Measurements from ENCODE around the gene MC2R. TPM values are rescaled to one million over a fixed set of nuclear protein-coding genes. Genes with fewer than 3 reads are reported as not detected.

MC2R gene
- polyA plus RNA-seq, 1 donor from 2014 or later = not detected

- Histone ChIP-seq H3K4me3 (ENCODE audit: low read length) (no peak overlapping the region), H3K9ac (ENCODE audit: low read length) (no peak overlapping the region), H3K27ac (ENCODE audit: low read length) (no peak overlapping the region), H3K36me3 (ENCODE audit: insufficient read depth, low read length) (no peaks in the 10 kb centered on the region), H3K79me2 (replicated peaks; ENCODE audit: insufficient read depth, low read length) (no peaks in the 10 kb centered on the region), H3K27me3 (ENCODE audit: insufficient read depth, low read depth, low read length) (no peaks in the 10 kb centered on the region), H3K4me2 (ENCODE audit: low read length) (no peak overlapping the region), H2AFZ (ENCODE audit: low read depth, low read length) (no peak overlapping the region), H3F3A (ENCODE audit: insufficient read depth, low read length, poor library complexity, severe bottlenecking) (no peaks in the 10 kb centered on the region), H4K20me1 (ENCODE audit: insufficient read depth) (no peaks in the 10 kb centered on the region), H3K9me3 (ENCODE audit: low read length) (no peaks in the 10 kb centered on the region), H3K9me2 (ENCODE audit: insufficient read depth, low read length) (no peaks in the 10 kb centered on the region)
- no peak for TF ChIP-seq TAF1 (IDR thresholded peaks at IDR 0.05; ENCODE audit: low read depth)
- TF ChIP-seq, protein P1, sequence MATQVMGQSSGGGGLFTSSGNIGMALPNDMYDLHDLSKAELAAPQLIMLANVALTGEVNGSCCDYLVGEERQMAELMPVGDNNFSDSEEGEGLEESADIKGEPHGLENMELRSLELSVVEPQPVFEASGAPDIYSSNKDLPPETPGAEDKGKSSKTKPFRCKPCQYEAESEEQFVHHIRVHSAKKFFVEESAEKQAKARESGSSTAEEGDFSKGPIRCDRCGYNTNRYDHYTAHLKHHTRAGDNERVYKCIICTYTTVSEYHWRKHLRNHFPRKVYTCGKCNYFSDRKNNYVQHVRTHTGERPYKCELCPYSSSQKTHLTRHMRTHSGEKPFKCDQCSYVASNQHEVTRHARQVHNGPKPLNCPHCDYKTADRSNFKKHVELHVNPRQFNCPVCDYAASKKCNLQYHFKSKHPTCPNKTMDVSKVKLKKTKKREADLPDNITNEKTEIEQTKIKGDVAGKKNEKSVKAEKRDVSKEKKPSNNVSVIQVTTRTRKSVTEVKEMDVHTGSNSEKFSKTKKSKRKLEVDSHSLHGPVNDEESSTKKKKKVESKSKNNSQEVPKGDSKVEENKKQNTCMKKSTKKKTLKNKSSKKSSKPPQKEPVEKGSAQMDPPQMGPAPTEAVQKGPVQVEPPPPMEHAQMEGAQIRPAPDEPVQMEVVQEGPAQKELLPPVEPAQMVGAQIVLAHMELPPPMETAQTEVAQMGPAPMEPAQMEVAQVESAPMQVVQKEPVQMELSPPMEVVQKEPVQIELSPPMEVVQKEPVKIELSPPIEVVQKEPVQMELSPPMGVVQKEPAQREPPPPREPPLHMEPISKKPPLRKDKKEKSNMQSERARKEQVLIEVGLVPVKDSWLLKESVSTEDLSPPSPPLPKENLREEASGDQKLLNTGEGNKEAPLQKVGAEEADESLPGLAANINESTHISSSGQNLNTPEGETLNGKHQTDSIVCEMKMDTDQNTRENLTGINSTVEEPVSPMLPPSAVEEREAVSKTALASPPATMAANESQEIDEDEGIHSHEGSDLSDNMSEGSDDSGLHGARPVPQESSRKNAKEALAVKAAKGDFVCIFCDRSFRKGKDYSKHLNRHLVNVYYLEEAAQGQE (IDR thresholded peaks at IDR 0.05; ENCODE audit: borderline replicate concordance) = no peak
- no peak for TF ChIP-seq EP300 (conservative IDR thresholded peaks at IDR 0.05; ENCODE audit: poor library complexity, severe bottlenecking)
- TF ChIP-seq EZH2 (IDR thresholded peaks at IDR 0.05; ENCODE audit: borderline replicate concordance, insufficient read depth, low read length, poor library complexity, severe bottlenecking) = no peak
- no peak for TF ChIP-seq SMC3 (conservative IDR thresholded peaks at IDR 0.05; ENCODE audit: poor library complexity)
- TF ChIP-seq POLR2AphosphoS5 (IDR thresholded peaks at IDR 0.05) = no peak
- TF ChIP-seq RAD21 (conservative IDR thresholded peaks at IDR 0.05) = no peak
- TF ChIP-seq MXI1 (conservative IDR thresholded peaks at IDR 0.05; ENCODE audit: poor library complexity, severe bottlenecking) = no peak
- TF ChIP-seq, protein P2, sequence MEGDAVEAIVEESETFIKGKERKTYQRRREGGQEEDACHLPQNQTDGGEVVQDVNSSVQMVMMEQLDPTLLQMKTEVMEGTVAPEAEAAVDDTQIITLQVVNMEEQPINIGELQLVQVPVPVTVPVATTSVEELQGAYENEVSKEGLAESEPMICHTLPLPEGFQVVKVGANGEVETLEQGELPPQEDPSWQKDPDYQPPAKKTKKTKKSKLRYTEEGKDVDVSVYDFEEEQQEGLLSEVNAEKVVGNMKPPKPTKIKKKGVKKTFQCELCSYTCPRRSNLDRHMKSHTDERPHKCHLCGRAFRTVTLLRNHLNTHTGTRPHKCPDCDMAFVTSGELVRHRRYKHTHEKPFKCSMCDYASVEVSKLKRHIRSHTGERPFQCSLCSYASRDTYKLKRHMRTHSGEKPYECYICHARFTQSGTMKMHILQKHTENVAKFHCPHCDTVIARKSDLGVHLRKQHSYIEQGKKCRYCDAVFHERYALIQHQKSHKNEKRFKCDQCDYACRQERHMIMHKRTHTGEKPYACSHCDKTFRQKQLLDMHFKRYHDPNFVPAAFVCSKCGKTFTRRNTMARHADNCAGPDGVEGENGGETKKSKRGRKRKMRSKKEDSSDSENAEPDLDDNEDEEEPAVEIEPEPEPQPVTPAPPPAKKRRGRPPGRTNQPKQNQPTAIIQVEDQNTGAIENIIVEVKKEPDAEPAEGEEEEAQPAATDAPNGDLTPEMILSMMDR (IDR thresholded peaks at IDR 0.05; ENCODE audit: poor library complexity, severe bottlenecking) = no peak
These were observed 36.5 kb downstream of the MC2R start for GRCh38 chr18:13878857-13879256.

DNA sequence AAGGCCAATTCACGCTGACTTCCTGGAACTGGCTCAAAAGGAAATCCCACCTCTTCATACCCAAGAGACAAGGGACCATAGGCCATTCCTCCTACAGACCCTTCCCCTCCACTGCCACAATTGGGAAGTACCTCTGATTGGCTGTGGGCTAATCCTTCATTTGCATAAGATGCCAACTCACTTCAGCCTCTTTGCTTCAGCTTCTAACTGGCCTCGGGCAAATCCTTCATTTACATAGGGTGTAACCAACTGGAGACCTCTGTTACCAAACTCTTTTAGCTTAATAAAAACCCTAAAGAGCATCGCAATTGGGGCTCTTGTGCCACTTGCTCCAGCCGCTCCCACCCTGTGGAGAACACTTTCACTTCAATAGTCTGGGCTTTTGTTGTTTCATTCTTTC, 38.2 kb downstream of the MC2R start:
- Histone ChIP-seq H3K4me3 (ENCODE audit: low read length) (no peak overlapping the region), H3F3A (ENCODE audit: insufficient read depth, low read length, poor library complexity, severe bottlenecking) (no peaks in the 10 kb centered on the region), H3K27ac (ENCODE audit: low read length) (no peak overlapping the region), H3K36me3 (ENCODE audit: insufficient read depth, low read length) (no peaks in the 10 kb centered on the region), H3K9ac (ENCODE audit: low read length) (no peak overlapping the region), H3K79me2 (replicated peaks; ENCODE audit: insufficient read depth, low read length) (no peaks in the 10 kb centered on the region), H3K9me3 (ENCODE audit: low read length) (no peaks in the 10 kb centered on the region), H3K9me2 (ENCODE audit: insufficient read depth, low read length) (no peaks in the 10 kb centered on the region), H4K20me1 (ENCODE audit: insufficient read depth) (no peaks in the 10 kb centered on the region), H3K4me2 (ENCODE audit: low read length) (no peak overlapping the region), H3K27me3 (ENCODE audit: insufficient read depth, low read depth, low read length) (no peaks in the 10 kb centered on the region), H2AFZ (ENCODE audit: low read depth, low read length) (no peak overlapping the region)
- no peak for TF ChIP-seq SMC3 (conservative IDR thresholded peaks at IDR 0.05; ENCODE audit: poor library complexity)
- no peak for TF ChIP-seq RAD21 (conservative IDR thresholded peaks at IDR 0.05)
- no peak for TF ChIP-seq EZH2 (IDR thresholded peaks at IDR 0.05; ENCODE audit: borderline replicate concordance, insufficient read depth, low read length, poor library complexity, severe bottlenecking)

- peaks cover 7% of the 10 kb centered on the region for H3K27me3 ChIP-seq (ENCODE audit: insufficient read depth, low read depth, low read length)
- TF ChIP-seq SMC3 (conservative IDR thresholded peaks at IDR 0.05; ENCODE audit: poor library complexity) (no peak), EZH2 (IDR thresholded peaks at IDR 0.05; ENCODE audit: borderline replicate concordance, insufficient read depth, low read length, poor library complexity, severe bottlenecking) (no peak), MXI1 (conservative IDR thresholded peaks at IDR 0.05; ENCODE audit: poor library complexity, severe bottlenecking) (no peak), TAF1 (IDR thresholded peaks at IDR 0.05; ENCODE audit: low read depth) (no peak), RAD21 (conservative IDR thresholded peaks at IDR 0.05) (no peak), POLR2AphosphoS5 (IDR thresholded peaks at IDR 0.05) (no peak), EP300 (conservative IDR thresholded peaks at IDR 0.05; ENCODE audit: poor library complexity, severe bottlenecking) (no peak)
- TF ChIP-seq, protein P1 (IDR thresholded peaks at IDR 0.05; ENCODE audit: borderline replicate concordance) = no peak
- TF ChIP-seq, protein P2 (IDR thresholded peaks at IDR 0.05; ENCODE audit: poor library complexity, severe bottlenecking) = no peak
- no peaks in the 10 kb centered on the region for H3K36me3 ChIP-seq (ENCODE audit: insufficient read depth, low read length)
These were observed 40.8 kb downstream of the MC2R start for GRCh38 chr18:13874558-13874957.

More at GRCh38 chr18:13874558-13874957, 40.8 kb downstream of the MC2R start:
- no peaks in the 10 kb centered on the region for H3K9me3 ChIP-seq (ENCODE audit: low read length)
- no peak overlapping the region for H3K4me3 ChIP-seq (ENCODE audit: low read length)
- H3F3A ChIP-seq (ENCODE audit: insufficient read depth, low read length, poor library complexity, severe bottlenecking) = no peaks in the 10 kb centered on the region
- no peak overlapping the region for H3K9ac ChIP-seq (ENCODE audit: low read length)
- H3K79me2 ChIP-seq (replicated peaks; ENCODE audit: insufficient read depth, low read length) = no peaks in the 10 kb centered on the region
- no peak overlapping the region for H2AFZ ChIP-seq (ENCODE audit: low read depth, low read length)
- H3K27ac ChIP-seq (ENCODE audit: low read length) = no peak overlapping the region
- H3K4me2 ChIP-seq (ENCODE audit: low read length) = no peak overlapping the region
- H3K9me2 ChIP-seq (ENCODE audit: insufficient read depth, low read length) = no peaks in the 10 kb centered on the region
- H4K20me1 ChIP-seq (ENCODE audit: insufficient read depth) = no peaks in the 10 kb centered on the region
